GM19025 (cell line): ENCODE measurements around the gene RAB6B.

Source experiments
- ATAC-seq: cut with Tn5 transposase; IDR thresholded peaks from one replicate; pipeline ENCODE4 v1.9.1; 2021; ENCODE audit warnings: mild to moderate bottlenecking, low read depth, moderate library complexity; ENCODE audit not compliant: unreplicated experiment

RAB6B gene

DNA sequence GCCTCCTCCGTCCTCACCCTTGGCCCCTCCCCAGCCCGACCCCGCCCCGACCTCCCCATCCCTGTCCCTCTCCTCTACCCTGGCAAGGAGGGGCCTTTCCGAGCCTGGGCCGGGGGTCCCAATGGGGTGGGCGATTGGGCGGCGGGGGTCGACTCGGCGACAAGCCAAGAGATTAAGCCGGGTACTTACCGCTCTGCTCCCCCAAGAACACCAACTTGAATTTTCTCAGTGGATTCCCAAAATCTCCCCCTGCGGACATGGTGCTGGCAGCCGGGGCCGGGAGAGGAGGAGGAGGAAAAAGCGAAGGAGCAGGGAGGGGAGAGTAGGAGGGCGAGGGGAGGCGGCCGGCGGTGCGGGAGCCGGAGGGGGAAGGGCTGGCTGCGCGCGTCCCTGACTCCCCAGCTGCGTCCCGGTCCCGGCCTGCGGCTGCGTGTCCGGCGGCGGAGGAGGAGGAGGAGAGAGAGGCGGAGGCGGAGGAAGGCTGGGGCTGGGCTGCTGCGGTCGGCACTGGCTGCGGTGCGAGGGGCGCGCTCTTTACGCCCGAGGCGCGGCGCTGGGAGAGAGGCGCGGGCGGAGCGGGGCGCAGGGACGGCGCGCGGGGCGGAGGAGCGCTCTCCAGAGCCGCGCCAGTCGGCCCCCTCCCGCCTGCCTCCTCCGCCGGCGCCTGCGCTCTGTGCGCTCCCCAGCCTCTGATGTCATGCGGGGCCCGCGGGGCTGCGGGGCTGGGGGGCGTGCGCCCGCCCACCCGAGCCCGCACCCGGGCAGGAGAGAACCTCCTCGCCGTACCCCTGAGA, at the start of gene RAB6B:
TSS of gene RAB6B (minus strand) at position 675 of the 794 bp plus-strand sequence. CDS start at position 259, 416 bp downstream.
- ATAC-seq = no peak

GRCh38 chr3:133944641-133945380, 49.1 kb upstream of the RAB6B start:
- ATAC-seq = no peak

GRCh38 chr3:133944181-133944580, 48.5 kb upstream of the RAB6B start:
- ATAC-seq = no peak

DNA sequence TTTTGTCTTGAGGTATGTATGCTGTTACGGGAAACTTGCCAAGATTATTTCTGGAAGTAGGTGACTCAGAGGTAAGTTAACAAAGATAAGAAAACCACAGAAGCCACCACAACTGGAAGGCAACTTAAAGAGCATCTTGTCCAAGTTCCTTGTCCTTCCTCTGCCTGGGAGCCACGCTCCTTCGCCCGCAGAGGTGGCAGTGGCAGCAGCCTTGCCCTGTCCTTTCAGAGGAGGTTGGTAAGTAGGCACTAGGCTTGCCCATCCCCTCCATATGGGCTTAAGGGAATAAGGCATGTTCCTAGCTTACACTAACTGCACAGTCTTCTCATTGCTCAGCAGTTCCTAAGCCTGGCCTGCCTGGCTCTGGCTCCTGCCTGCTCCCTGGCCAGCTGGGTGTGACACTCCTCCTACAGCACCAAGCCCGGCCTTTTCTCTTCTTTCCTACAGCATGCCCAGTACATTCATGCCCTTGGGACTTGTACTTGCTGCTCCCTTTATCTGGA, 48.0 kb upstream of the RAB6B start:
- ATAC-seq = no peak

DNA sequence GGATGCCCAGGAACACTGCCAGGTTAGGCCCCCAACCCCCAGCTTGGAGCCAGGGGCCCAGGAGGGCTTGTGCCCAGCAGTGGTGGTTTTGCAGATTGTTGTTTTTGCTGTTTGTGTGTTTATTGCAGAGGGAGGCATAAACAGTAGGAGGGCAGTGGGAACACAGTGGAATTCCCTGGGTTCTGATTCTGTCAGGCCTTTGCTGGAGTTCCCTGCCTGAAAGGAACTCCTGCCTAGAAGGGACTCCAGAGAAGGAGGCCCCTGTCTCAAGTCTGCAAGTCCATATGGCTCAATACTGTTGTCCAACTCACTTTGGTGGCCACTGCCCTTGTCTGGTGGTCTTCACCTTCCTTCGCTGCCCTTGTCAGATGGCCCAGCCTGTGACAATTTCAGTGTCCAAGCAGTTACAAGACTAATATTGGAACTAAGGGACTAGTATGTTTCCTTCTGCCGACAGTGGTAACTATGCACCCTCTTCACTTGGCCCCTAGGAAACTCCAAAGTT, 47.4 kb upstream of the RAB6B start:
- no peak for ATAC-seq

GRCh38 chr3:133941415-133941821, 45.7 kb upstream of the RAB6B start:
- ATAC-seq = no peak

- no peak for ATAC-seq
Observed at GRCh38 chr3:133940536-133940935, 44.9 kb upstream of the RAB6B start.

DNA sequence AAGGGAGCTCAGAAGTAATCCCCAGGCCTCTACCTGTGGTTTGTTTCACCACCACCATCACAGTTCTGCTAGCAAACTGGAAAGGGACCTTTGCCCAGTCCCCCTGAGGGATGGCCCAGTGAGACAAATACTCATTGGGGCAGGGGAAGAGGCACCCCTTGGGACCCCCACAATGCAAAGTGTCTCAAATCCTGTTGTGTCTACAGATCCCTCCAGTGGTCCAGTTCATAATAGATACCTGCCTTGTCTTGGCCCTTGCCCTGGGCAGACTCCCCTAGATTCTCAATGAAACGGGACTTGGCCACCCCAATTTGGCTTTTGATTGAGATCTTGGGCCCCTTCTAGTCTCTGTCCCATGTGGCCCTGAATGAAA, 43.8 kb upstream of the RAB6B start:
- ATAC-seq = no peak

DNA sequence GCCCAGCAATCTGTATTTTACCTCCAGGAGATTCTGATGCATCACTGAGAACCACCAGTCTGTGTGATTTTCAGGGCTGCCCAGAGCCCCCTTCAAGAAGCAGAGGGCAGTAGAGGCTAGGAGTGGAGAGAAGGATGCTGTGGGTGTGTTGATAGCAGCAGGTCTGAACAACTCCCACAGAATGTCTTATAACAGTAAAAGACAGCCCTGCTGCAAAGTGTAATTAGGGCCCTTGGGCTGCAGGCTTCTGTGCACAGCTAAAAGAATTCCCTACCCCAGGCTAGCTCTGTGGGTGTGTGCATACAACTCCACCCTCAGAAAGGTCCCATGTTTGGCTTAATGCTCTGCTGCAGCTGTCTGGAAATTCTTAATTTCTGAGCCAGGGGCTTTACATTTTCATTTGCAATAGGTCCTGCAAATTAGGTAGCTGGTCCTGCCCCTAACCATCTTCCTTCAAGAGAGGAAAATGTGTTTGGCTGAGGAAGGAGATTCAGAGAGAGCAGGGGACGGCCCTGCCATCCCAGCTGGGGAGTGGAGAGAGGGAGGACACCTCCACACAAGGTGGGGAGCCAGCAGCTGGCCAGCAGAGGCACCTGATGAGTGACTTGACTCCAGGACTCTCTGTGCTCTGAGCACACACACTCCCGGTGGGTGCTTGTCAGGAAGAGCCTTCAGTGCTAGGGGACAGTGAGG, 43.2 kb upstream of the RAB6B start:
- no peak for ATAC-seq

- no peak for ATAC-seq
Observed at GRCh38 chr3:133937756-133938601, 42.3 kb upstream of the RAB6B start.

GRCh38 chr3:133937061-133937686, 41.5 kb upstream of the RAB6B start:
- ATAC-seq = no peak

DNA sequence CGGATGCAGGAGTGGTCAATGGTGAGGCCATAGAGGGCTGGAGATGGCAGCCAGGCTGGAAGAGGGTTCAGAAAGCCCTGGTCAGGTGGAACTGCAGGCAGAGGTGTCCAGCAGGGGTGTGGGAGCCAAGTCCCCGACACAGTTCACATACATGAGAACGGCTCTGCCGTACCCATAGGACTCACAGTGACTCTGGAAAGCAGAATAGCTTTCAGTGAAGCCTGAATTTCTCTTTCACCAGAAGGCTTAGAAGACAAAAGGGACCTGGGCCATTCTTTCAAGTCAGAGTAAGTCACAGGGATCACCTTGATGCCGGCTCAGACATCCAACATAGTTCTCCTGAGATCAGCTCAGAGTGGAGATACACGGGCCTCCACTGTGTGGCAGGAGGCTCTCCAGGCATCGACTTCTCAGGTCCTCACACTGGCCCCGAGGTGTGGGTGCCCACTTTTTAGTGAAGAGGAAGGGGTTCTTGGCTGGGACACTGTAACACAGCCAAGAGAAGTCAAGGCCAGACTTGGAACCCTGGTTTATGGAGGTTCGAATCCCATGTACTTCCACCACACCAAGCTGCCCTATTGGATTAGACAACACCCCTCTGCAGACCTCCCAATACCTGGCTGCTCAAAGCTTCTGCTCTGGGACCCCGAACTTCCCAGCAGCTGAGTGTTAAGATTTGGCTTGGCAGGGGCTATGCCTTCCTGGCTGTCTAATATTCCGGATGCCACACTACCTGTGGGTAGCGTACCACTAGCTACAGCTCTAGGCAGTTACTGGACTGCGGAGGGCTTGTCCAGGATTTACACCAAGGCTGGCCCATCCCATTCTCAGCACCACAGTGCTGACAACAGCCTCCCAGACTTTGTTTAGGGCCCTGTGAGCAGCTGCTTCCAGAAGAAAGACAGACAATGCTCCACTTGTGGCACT, 40.4 kb upstream of the RAB6B start:
- ATAC-seq = no peak

GRCh38 chr3:133934996-133935842, 39.5 kb upstream of the RAB6B start:
- ATAC-seq = no peak

- no peak for ATAC-seq
Observed at GRCh38 chr3:133934073-133934970, 38.6 kb upstream of the RAB6B start.

DNA sequence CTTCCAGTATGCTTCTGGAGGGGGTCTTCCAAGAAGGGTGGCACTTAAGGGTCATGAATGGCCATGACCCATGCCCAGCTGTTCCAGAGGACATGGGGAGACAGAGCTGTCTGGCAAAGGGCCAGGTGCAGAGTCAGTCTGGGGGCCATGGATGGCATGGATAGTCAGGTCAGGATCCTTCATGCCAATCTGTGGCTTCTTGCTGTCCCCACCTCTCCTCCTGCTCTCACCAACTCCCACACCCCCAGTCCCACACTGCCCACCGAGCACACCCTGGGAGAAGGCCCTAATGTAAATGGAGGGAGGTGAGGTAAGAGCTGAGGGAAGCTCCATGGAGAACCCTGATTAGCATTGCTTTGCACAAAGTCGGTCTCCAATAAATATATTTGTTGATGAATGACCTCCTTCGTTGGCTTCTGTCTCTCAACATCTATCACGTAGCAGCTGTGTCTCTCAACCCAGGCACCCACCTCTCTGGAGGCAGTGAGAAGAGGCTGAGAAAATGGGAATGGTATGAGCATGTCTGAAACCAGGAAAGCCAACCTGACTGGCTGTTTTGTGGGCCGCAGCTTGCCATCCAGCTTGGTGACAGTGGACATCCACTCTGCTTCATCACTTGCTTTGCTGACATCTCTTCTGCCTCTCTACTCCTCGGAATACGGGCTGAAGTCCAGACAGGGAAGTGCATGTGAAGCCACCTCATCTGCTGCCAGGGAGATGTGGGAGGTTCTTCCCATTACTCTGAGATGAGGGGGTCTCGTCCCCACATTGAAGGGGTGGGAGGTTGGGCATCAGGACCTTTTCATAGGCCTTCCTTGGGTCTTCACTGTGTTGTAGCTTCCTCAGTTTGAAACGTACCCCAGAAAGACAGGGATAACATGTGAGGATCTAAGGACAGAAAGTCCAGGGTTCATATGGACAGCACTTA, 37.7 kb upstream of the RAB6B start:
- no peak for ATAC-seq

- ATAC-seq = no peak
Observed at GRCh38 chr3:133932009-133932408, 36.3 kb upstream of the RAB6B start.
